NCI-H526 treated with DMSO at 0.1 percent for 48 hours (cell line): Measurements from ENCODE around the gene CDKL1.

Experiments used
- DNase-seq: peaks from one replicate; lab custom pipeline; 2025; lab: John Stamatoyannopoulos, UW

The CDKL1 gene

GRCh38 chr14:50396631-50397389, at the start of gene CDKL1:
Gene CDKL1, minus strand, starts transcription at chr14:50396881. Its CDS starts 1,013 bp downstream, at chr14:50395868.
- DNase-seq, result peak; percentile 50

- DNase-seq, result no peak
Observed at GRCh38 chr14:50434528-50434927, 37.8 kb upstream of the CDKL1 start.

- DNase-seq, result no peak
Observed at GRCh38 chr14:50432131-50432530, 35.5 kb upstream of the CDKL1 start.

GRCh38 chr14:50425816-50426215, 29.1 kb upstream of the CDKL1 start:
- no peak for DNase-seq

GRCh38 chr14:50425105-50425504, 28.4 kb upstream of the CDKL1 start:
- no peak for DNase-seq

- no peak for DNase-seq
Observed at GRCh38 chr14:50423529-50423928, 26.8 kb upstream of the CDKL1 start.

- DNase-seq, result no peak
Observed at GRCh38 chr14:50421499-50421898, 24.8 kb upstream of the CDKL1 start.

- no peak for DNase-seq
Observed at GRCh38 chr14:50417853-50418252, 21.2 kb upstream of the CDKL1 start.

- DNase-seq, result no peak
Observed at GRCh38 chr14:50410921-50411320, 14.2 kb upstream of the CDKL1 start.

- DNase-seq, result no peak
Observed at GRCh38 chr14:50410071-50410470, 13.4 kb upstream of the CDKL1 start.

GRCh38 chr14:50407111-50407812, 10.6 kb upstream of the CDKL1 start:
- no peak for DNase-seq

GRCh38 chr14:50403419-50403818, 6.7 kb upstream of the CDKL1 start:
- no peak for DNase-seq

GRCh38 chr14:50402965-50403364, 6.3 kb upstream of the CDKL1 start:
- no peak for DNase-seq

- DNase-seq, result no peak
Observed at GRCh38 chr14:50400461-50400860, 3.8 kb upstream of the CDKL1 start.

GRCh38 chr14:50399251-50400032, 2.8 kb upstream of the CDKL1 start:
- DNase-seq, result no peak

GRCh38 chr14:50398189-50398580, 1.5 kb upstream of the CDKL1 start:
- DNase-seq, result no peak

GRCh38 chr14:50397390-50398188, 908 bp upstream of the CDKL1 start:
- no peak for DNase-seq

GRCh38 chr14:50395448-50395847, 1.2 kb downstream of the CDKL1 start:
- DNase-seq, result no peak

- DNase-seq, result no peak
Observed at GRCh38 chr14:50394713-50395112, 2.0 kb downstream of the CDKL1 start.

GRCh38 chr14:50389668-50390441, 6.8 kb downstream of the CDKL1 start:
- no peak for DNase-seq

GRCh38 chr14:50388256-50388931, 8.3 kb downstream of the CDKL1 start:
- no peak for DNase-seq
